A673 (cell line): Measurements from ENCODE around the gene PBRM1. TPM values are rescaled to one million over a fixed set of nuclear protein-coding genes. Genes with fewer than 3 reads are reported as not detected.

Experiments
- BruUV-seq: library from RNA; stranded (reverse); fragments of 400-500 nt; replicated peaks from 2 replicates; lab custom pipeline; 2021; lab: Mats Ljungman, UMichigan
- CTCF ChIA-PET: fragments of 300-600 bp; sonication (Branson Sonifier 250); formaldehyde crosslinking; loops from one replicate; lab custom pipeline; 2022; ENCODE audit warnings: antibody characterized with exemption; lab: Charles Lee
- POLR2A ChIA-PET: fragments of 300-600 bp; sonication (Branson Sonifier 250); formaldehyde crosslinking; loops from one replicate; lab custom pipeline; 2022; ENCODE audit warnings: antibody characterized with exemption; ENCODE audit not compliant: low non-redundant PET; lab: Charles Lee
- DNase-seq: peaks from one replicate; pipeline ENCODE4 v3.0.0-alpha.2; 2015; ENCODE audit warnings: low spot score
- H3K27ac ChIP-seq: fragments of 200-600 bp; sonication (generic); 2 replicates; pipeline ENCODE4 v1.5.1; 2016; ENCODE audit warnings: mixed run types, low read depth, mild to moderate bottlenecking, mixed read lengths, antibody characterized with exemption, low read length; ENCODE audit not compliant: poor library complexity, severe bottlenecking
- H3K27me3 ChIP-seq: fragments of 200-600 bp; sonication (generic); replicated peaks from 2 replicates; pipeline ENCODE4 v1.6.1; 2017; ENCODE audit warnings: mixed run types, low read depth, mild to moderate bottlenecking, mixed read lengths, antibody characterized with exemption, low read length; ENCODE audit not compliant: insufficient read depth, poor library complexity
- H3K36me3 ChIP-seq: fragments of 200-600 bp; sonication (generic); 2 replicates; pipeline ENCODE4 v1.6.1; 2016; ENCODE audit warnings: mixed run types, mild to moderate bottlenecking, mixed read lengths, antibody characterized with exemption, low read length; ENCODE audit not compliant: insufficient read depth, poor library complexity, severe bottlenecking
- H3K4me1 ChIP-seq: fragments of 200-600 bp; sonication (generic); 2 replicates; pipeline ENCODE4 v1.6.1; 2017; ENCODE audit warnings: mixed run types, mild to moderate bottlenecking, mixed read lengths, antibody characterized with exemption, low read length; ENCODE audit not compliant: insufficient read depth, poor library complexity, severe bottlenecking
- H3K4me3 ChIP-seq: fragments of 200-600 bp; sonication (generic); 2 replicates; pipeline ENCODE4 v1.5.1; 2016; ENCODE audit warnings: low read depth, mixed run types, mild to moderate bottlenecking, mixed read lengths, low read length; ENCODE audit not compliant: poor library complexity, severe bottlenecking
- H3K9me3 ChIP-seq: fragments of 200-600 bp; sonication (generic); 2 replicates; pipeline ENCODE4 v1.6.1; 2016; ENCODE audit warnings: mixed run types, low read depth, mild to moderate bottlenecking, mixed read lengths, antibody characterized with exemption, low read length; ENCODE audit not compliant: poor library complexity, severe bottlenecking
- CTCF ChIP-seq: fragments of 300-800, 200-600 bp; sonication (generic); conservative IDR thresholded peaks from 2 replicates; pipeline ENCODE4 v1.5.1; 2017; ENCODE audit warnings: low read depth, mild to moderate bottlenecking, antibody characterized with exemption, low read length, moderate library complexity, mixed read lengths
- EZH2 ChIP-seq: fragments of 200-600 bp; sonication (generic); IDR thresholded peaks from 2 replicates; pipeline ENCODE4 v1.6.1; 2017; ENCODE audit warnings: borderline replicate concordance, low read depth, mild to moderate bottlenecking, mixed read lengths, antibody characterized with exemption, low read length; ENCODE audit not compliant: poor library complexity, severe bottlenecking
- intact Hi-C: fragments of 100-400 bp; cut with micrococcal nuclease; formaldehyde crosslinking; loops from one replicate; pipeline ENCODE4 v1.10.0; 2022; ENCODE audit not compliant: unreplicated experiment
- total RNA-seq: library from RNA; stranded (reverse); gene quantifications from 2 replicates; pipeline ENCODE4 v1.2.3, GENCODE V29; 2021

PBRM1 gene
- total RNA-seq, 1 experiment from 2014 or later = 65.0 TPM

- CTCF ChIA-PET = no interaction called here
- TF ChIP-seq EZH2 (no peak), CTCF (no peak)
- Histone ChIP-seq H3K27ac (no peak overlapping the region), H3K36me3 (no peaks in the 10 kb centered on the region), H3K4me3 (no peak overlapping the region), H3K4me1 (no peaks in the 10 kb centered on the region), H3K9me3 (no peaks in the 10 kb centered on the region), H3K27me3 (no peaks in the 10 kb centered on the region)
- BruUV-seq = no TSS peak
- DNase-seq = no peak
- intact Hi-C loops = no loop called here
- POLR2A ChIA-PET = no interaction called here
Observed at GRCh38 chr3:52512727-52513126, 173.0 kb downstream of the PBRM1 start.

GRCh38 chr3:52512105-52512504 is 173.6 kb downstream of the PBRM1 start:
- no peak for TF ChIP-seq CTCF
- intact Hi-C loops = no loop called here
- Histone ChIP-seq H3K27me3 (no peaks in the 10 kb centered on the region), H3K4me1 (no peaks in the 10 kb centered on the region), H3K9me3 (no peaks in the 10 kb centered on the region), H3K36me3 (no peaks in the 10 kb centered on the region), H3K4me3 (no peak overlapping the region), H3K27ac (no peak overlapping the region)
- no TSS peak for BruUV-seq
- ChIA-PET CTCF (no interaction called here), POLR2A (no interaction called here)
- DNase-seq = no peak

GRCh38 chr3:52511509-52511908 is 174.2 kb downstream of the PBRM1 start:
- CTCF ChIA-PET = no interaction called here
- Histone ChIP-seq H3K4me3 (no peak overlapping the region), H3K27ac (no peak overlapping the region), H3K27me3 (no peaks in the 10 kb centered on the region), H3K36me3 (no peaks in the 10 kb centered on the region), H3K4me1 (no peaks in the 10 kb centered on the region), H3K9me3 (no peaks in the 10 kb centered on the region)
- POLR2A ChIA-PET = no interaction called here
- TF ChIP-seq CTCF (no peak), EZH2 (no peak)
- no peak for DNase-seq
- intact Hi-C loops = no loop called here
- no TSS peak for BruUV-seq
